Measurements from ENCODE around the gene SLC51B.
"Not testable (repeated sequence)": the region's sequence is repeated elsewhere in the genome, so short reads cannot be mapped to it uniquely, and the experiment has no call there.

Gene SLC51B

GRCh38 chr15:65044724-65045481, at the start of gene SLC51B:
SLC51B (plus strand) TSS chr15:65045387; CDS start chr15:65050005, 4,618 bp downstream.
- H3K4me3 ChIP-seq (ENCODE audit: low read depth, low read length): no peak within 1 kb of the TSS
- no peak for DNase-seq (ENCODE audit: low read depth)
- no peak for TF ChIP-seq CTCF (IDR thresholded peaks at IDR 0.05; ENCODE audit: control insufficient read depth, extremely low read depth, insufficient read depth)

- DNase-seq (ENCODE audit: low read depth): no peak
- H3K4me3 ChIP-seq (ENCODE audit: low read depth, low read length): no peak overlapping the region
- TF ChIP-seq CTCF (IDR thresholded peaks at IDR 0.05; ENCODE audit: control insufficient read depth, extremely low read depth, insufficient read depth): no peak
Observed at GRCh38 chr15:64997066-64997465, 48.1 kb upstream of the SLC51B start.

GRCh38 chr15:64997745-64998375, 47.3 kb upstream of the SLC51B start:
- no peak for TF ChIP-seq CTCF (IDR thresholded peaks at IDR 0.05; ENCODE audit: control insufficient read depth, extremely low read depth, insufficient read depth)
- DNase-seq (ENCODE audit: low read depth): no peak
- no peak overlapping the region for H3K4me3 ChIP-seq (ENCODE audit: low read depth, low read length)

- TF ChIP-seq CTCF (IDR thresholded peaks at IDR 0.05; ENCODE audit: control insufficient read depth, extremely low read depth, insufficient read depth): no peak
- H3K4me3 ChIP-seq (ENCODE audit: low read depth, low read length): no peak overlapping the region
- DNase-seq (ENCODE audit: low read depth): no peak
Observed at GRCh38 chr15:65004993-65005392, 40.2 kb upstream of the SLC51B start.

- H3K4me3 ChIP-seq (ENCODE audit: low read depth, low read length): no peak overlapping the region
- no peak for DNase-seq (ENCODE audit: low read depth)
- no peak for TF ChIP-seq CTCF (IDR thresholded peaks at IDR 0.05; ENCODE audit: control insufficient read depth, extremely low read depth, insufficient read depth)
Observed at GRCh38 chr15:65006876-65007275, 38.3 kb upstream of the SLC51B start.

GRCh38 chr15:65008983-65009382, 36.2 kb upstream of the SLC51B start:
- DNase-seq (ENCODE audit: low read depth): no peak
- H3K4me3 ChIP-seq (ENCODE audit: low read depth, low read length): no peak overlapping the region
- TF ChIP-seq CTCF (IDR thresholded peaks at IDR 0.05; ENCODE audit: control insufficient read depth, extremely low read depth, insufficient read depth): no peak

GRCh38 chr15:65011198-65011597, 34.0 kb upstream of the SLC51B start:
- H3K4me3 ChIP-seq (ENCODE audit: low read depth, low read length); DNase-seq (ENCODE audit: low read depth): not testable (repeated sequence)
